Activated CD8-positive, alpha-beta memory T cell treated with anti-CD3 and anti-CD28 coated beads, Interleukin-2, amount 50 U/mL, for 24 hours (primary cell): Measurements from ENCODE around the gene P4HA2.
"Not testable (repeated sequence)": the region's sequence is repeated elsewhere in the genome, so short reads cannot be mapped to it uniquely, and the experiment has no call there.

Experiments
- DNase-seq: peaks from one replicate; pipeline ENCODE4 v3.0.0-alpha.2; 2020; ENCODE audit errors: extremely low read depth

P4HA2 gene

GRCh38 chr5:132199116-132199680, 28.5 kb downstream of the P4HA2 start:
- DNase-seq, result no peak

GRCh38 chr5:132198571-132198970, 29.1 kb downstream of the P4HA2 start:
- DNase-seq, result no peak

- no peak for DNase-seq
Measured at GRCh38 chr5:132195727-132196126, 31.9 kb downstream of the P4HA2 start.

GRCh38 chr5:132193165-132193694, 34.4 kb downstream of the P4HA2 start:
- no peak for DNase-seq

GRCh38 chr5:132190161-132190817, 37.4 kb downstream of the P4HA2 start:
- no peak for DNase-seq

- DNase-seq, result no peak
Measured at GRCh38 chr5:132184588-132184987, 43.1 kb downstream of the P4HA2 start.

GRCh38 chr5:132183723-132184122, 43.9 kb downstream of the P4HA2 start:
- no peak for DNase-seq

- DNase-seq, result no peak
Measured at GRCh38 chr5:132182359-132183040, 45.2 kb downstream of the P4HA2 start.

- DNase-seq, result no peak
Measured at GRCh38 chr5:132181011-132181629, 46.5 kb downstream of the P4HA2 start.

GRCh38 chr5:132180134-132180745, 47.4 kb downstream of the P4HA2 start:
- DNase-seq, result no peak

- DNase-seq, result no peak
Measured at GRCh38 chr5:132179405-132179804, 48.2 kb downstream of the P4HA2 start.

- DNase-seq, result no peak
Measured at GRCh38 chr5:132177691-132178149, 49.9 kb downstream of the P4HA2 start.

GRCh38 chr5:132176987-132177386, 50.7 kb downstream of the P4HA2 start:
- no peak for DNase-seq

- no peak for DNase-seq
Measured at GRCh38 chr5:132176521-132176945, 51.1 kb downstream of the P4HA2 start.

- DNase-seq, result no peak
Measured at GRCh38 chr5:132162945-132163344, 64.7 kb downstream of the P4HA2 start.

GRCh38 chr5:132161574-132162326, 65.9 kb downstream of the P4HA2 start:
- not testable (repeated sequence) for DNase-seq

- DNase-seq, result no peak
Measured at GRCh38 chr5:132156413-132156812, 71.2 kb downstream of the P4HA2 start.

- DNase-seq, result no peak
Measured at GRCh38 chr5:132150565-132150964, 77.1 kb downstream of the P4HA2 start.

GRCh38 chr5:132147663-132148062, 80.0 kb downstream of the P4HA2 start:
- DNase-seq, result no peak

GRCh38 chr5:132145326-132145725, 82.3 kb downstream of the P4HA2 start:
- DNase-seq, result not testable (repeated sequence)

GRCh38 chr5:132143148-132143547, 84.5 kb downstream of the P4HA2 start:
- no peak for DNase-seq
